Activated CD4-positive, alpha-beta T cell treated with anti-CD3 and anti-CD28 coated beads, Interleukin-2, Interleukin-6, amounts not matched to agents 100 ng/mL and 50 ng/mL, durations not matched to agents 16 hours and 8 hours (primary cell): ENCODE results near the gene ADCY2.
"Not testable (repeated sequence)": the region's sequence is repeated elsewhere in the genome, so short reads cannot be mapped to it uniquely, and the experiment has no call there.

Experiments
- DNase-seq: peaks from one replicate; pipeline ENCODE4 v3.0.0-alpha.2; 2020

The ADCY2 gene

GRCh38 chr5:7396713-7397454 lies 946 bp downstream of the ADCY2 start:
- DNase-seq: no peak

GRCh38 chr5:7397937-7398336 lies 2.0 kb downstream of the ADCY2 start:
- no peak for DNase-seq

- no peak for DNase-seq
These were observed 2.8 kb downstream of the ADCY2 start for GRCh38 chr5:7398596-7399280.

- no peak for DNase-seq
These were observed 9.3 kb downstream of the ADCY2 start for GRCh38 chr5:7405277-7405676.

- DNase-seq: no peak
These were observed 15.1 kb downstream of the ADCY2 start for GRCh38 chr5:7410936-7411511.

- DNase-seq: no peak
These were observed 16.5 kb downstream of the ADCY2 start for GRCh38 chr5:7412409-7412808.

GRCh38 chr5:7415123-7415522 lies 19.2 kb downstream of the ADCY2 start:
- DNase-seq: no peak

- no peak for DNase-seq
These were observed 19.9 kb downstream of the ADCY2 start for GRCh38 chr5:7415587-7416535.

GRCh38 chr5:7418276-7418675 lies 22.3 kb downstream of the ADCY2 start:
- no peak for DNase-seq

GRCh38 chr5:7419367-7419766 lies 23.4 kb downstream of the ADCY2 start:
- no peak for DNase-seq

GRCh38 chr5:7419846-7420245 lies 23.9 kb downstream of the ADCY2 start:
- DNase-seq: no peak

GRCh38 chr5:7420510-7421280 lies 24.8 kb downstream of the ADCY2 start:
- DNase-seq: no peak

GRCh38 chr5:7422316-7423106 lies 26.6 kb downstream of the ADCY2 start:
- no peak for DNase-seq

- DNase-seq: not testable (repeated sequence)
These were observed 27.3 kb downstream of the ADCY2 start for GRCh38 chr5:7423231-7423630.

GRCh38 chr5:7425830-7426229 lies 29.9 kb downstream of the ADCY2 start:
- DNase-seq: no peak

- no peak for DNase-seq
These were observed 30.3 kb downstream of the ADCY2 start for GRCh38 chr5:7426284-7426683.

GRCh38 chr5:7434914-7435313 lies 39.0 kb downstream of the ADCY2 start:
- DNase-seq: no peak

- no peak for DNase-seq
These were observed 39.6 kb downstream of the ADCY2 start for GRCh38 chr5:7435503-7435902.

- no peak for DNase-seq
These were observed 40.6 kb downstream of the ADCY2 start for GRCh38 chr5:7436521-7436920.

- no peak for DNase-seq
These were observed 41.9 kb downstream of the ADCY2 start for GRCh38 chr5:7437836-7438235.

- no peak for DNase-seq
These were observed 49.1 kb downstream of the ADCY2 start for GRCh38 chr5:7445068-7445467.
